ENCODE data around the gene STING1. TPM values are rescaled to one million over a fixed set of nuclear protein-coding genes. Genes with fewer than 3 reads are reported as not detected.
A peak's percentile ranks its signal among the peaks of the same experiment; 100 is the strongest.
"Not testable (repeated sequence)": the region's sequence is repeated elsewhere in the genome, so short reads cannot be mapped to it uniquely, and the experiment has no call there.

The STING1 gene
- total RNA-seq (100 to 1,000 TPM; 124 to 213 (median 130) TPM), polyA plus RNA-seq (100 to 1,000 TPM in 1 of 2 donors, 10 to 100 TPM in 1; 84.6 to 150 TPM), total RNA-seq (136 reads per million, percentile 89 among the genes with 10 or more reads in this experiment)

DNA sequence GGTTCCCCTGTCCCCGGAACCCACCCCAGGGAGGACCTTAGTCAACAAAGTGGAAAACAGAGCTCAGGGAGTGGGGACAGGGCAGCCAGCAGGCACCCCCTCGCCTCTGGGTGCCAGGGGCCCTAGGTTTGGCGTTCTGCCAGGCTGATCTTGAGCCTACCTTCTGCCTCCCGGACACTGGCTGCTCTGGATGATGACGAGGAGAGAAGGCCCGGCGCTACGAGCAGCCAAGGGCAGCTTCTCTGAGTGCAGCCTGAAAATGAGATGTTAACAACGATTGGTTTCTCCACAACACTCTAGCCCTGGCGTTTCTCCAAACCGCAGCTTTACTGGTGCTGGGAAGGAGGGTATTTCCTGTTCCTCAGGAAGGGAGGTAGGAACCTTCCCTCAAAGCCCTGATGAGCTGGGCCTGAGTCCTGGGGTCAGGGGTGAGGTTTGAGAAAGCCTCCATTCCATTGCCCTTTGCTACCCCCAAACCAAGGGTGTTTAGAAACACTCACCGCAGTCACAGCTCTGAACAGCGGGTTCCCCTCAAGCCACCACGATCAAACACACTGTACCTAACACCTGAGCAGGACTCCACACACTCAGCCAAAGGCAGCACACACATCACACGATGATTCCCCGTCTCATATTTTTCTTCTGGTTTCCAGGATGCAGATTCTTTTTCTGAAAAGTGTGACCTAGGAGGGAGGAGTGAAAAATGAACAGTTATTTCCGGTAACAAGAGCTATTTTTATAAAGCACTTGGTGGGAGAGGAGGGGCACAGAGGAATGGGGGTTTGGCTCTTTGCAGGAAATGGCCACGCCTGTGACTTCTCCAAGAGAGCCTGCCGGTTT, at the start of gene STING1:
STING1 (minus strand) TSS at position 709 of the 840 bp plus-strand sequence. CDS start 1,054 bp downstream, outside the sequence.
- H3K36me3 Mint-ChIP-seq = peaks cover 0 to 25% (median 15%) of the 10 kb centered on the region in 5 donors
- Histone ChIP-seq H3K36me3 (ENCODE audit: control insufficient read depth in 2 of 3, insufficient read depth in 3 of 3, low read length in 3 of 3) (peaks cover 4 to 27% (median 13%) of the 10 kb centered on the region in 3 experiments), H3K27me3 (ENCODE audit: control insufficient read depth in 2 of 2, insufficient read depth in 2 of 2, low read length in 2 of 2) (no peaks in the 10 kb centered on the region), H3K4me3 (ENCODE audit: low read length) (peak within 1 kb of the TSS; percentile 87), H3K4me1 (ENCODE audit: control insufficient read depth in 2 of 2, insufficient read depth in 2 of 2, low read length in 2 of 2) (peaks cover 21 to 29% of the 10 kb centered on the region in 2 donors), H3K9me3 (ENCODE audit: control insufficient read depth in 2 of 3, low read length in 3 of 3) (no peaks in the 10 kb centered on the region), H3K27ac (ENCODE audit: low read depth, low read length) (peak within 1 kb of the TSS; percentile 80)
- H3K27ac Mint-ChIP-seq = peak within 1 kb of the TSS; percentile 94 to 99 (median 96)
- no peaks in the 10 kb centered on the region for H3K9me3 Mint-ChIP-seq
- peak within 1 kb of the TSS; percentile 86 to 99 (median 94) for H3K4me3 Mint-ChIP-seq
- POLR2A ChIA-PET = interaction anchor here (0.6 to 7.2 kb wide), 23 partner anchors 11 to 939 kb away, joined by 3 to 83 read pairs (median 7); partner anchors contain the start of genes DNAJC18, ETF1, PAIP2 and SMIM33
- intact Hi-C loops (cut with micrococcal nuclease) = loop anchor here (1.0 to 2.0 kb wide), 9 partner anchors 8 to 939 kb away; partner anchors contain the start of genes DNAJC18 (in 2 of the 2), ETF1 (in 1 of the 2) and UBE2D2 (in 1 of the 2)
- ATAC-seq = peak; percentile 86
- peak; percentile 29 to 83 (median 71) for DNase-seq
- H3K4me1 Mint-ChIP-seq = peaks cover 26 to 45% (median 39%) of the 10 kb centered on the region in 7 donors
- CTCF ChIA-PET = interaction anchor here (0.5 to 4.0 kb wide), 20 partner anchors 9 to 1787 kb away, joined by 3 to 26 read pairs (median 4); partner anchors contain the start of genes DNAJC18 and SMIM33
- no peaks in the 10 kb centered on the region for H3K27me3 Mint-ChIP-seq

DNA sequence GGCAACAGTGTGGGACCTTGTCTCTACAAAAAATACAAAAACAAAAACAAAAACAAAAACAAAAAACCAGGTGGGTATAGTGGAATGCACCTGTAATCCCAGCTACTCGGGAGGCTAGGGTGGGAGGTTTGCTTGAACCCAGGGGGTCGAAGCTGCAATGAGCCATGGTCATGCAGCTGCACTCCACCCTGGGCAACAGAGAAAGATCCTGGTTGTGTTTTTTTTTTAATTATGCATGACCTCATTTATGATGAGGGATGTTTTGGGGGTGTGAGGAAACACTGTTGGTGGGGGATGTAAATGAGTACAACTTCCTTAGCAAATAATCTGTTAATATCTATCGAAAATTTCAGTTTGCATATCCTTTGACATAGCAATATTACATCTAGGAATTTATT, 49.2 kb upstream of the STING1 start:
- Histone ChIP-seq H3K4me3 (ENCODE audit: low read length) (no peak overlapping the region), H3K36me3 (ENCODE audit: control insufficient read depth in 2 of 3, insufficient read depth in 3 of 3, low read length in 3 of 3) (no peaks in the 10 kb centered on the region), H3K27me3 (ENCODE audit: control insufficient read depth in 2 of 2, insufficient read depth in 2 of 2, low read length in 2 of 2) (no peaks in the 10 kb centered on the region), H3K4me1 (ENCODE audit: control insufficient read depth in 2 of 2, insufficient read depth in 2 of 2, low read length in 2 of 2) (no peaks in the 10 kb centered on the region), H3K27ac (ENCODE audit: low read depth, low read length) (no peak overlapping the region), H3K9me3 (ENCODE audit: control insufficient read depth in 2 of 3, low read length in 3 of 3) (no peaks in the 10 kb centered on the region)
- intact Hi-C loops (cut with micrococcal nuclease) = no loop called here
- Mint-ChIP-seq H3K36me3 (peaks cover 0 to 3% (median 0%) of the 10 kb centered on the region in 5 donors), H3K27ac (no peak overlapping the region), H3K4me3 (no peak overlapping the region), H3K27me3 (no peaks in the 10 kb centered on the region), H3K4me1 (no peaks in the 10 kb centered on the region), H3K9me3 (peaks cover 0 to 12% (median 2%) of the 10 kb centered on the region in 11 donors)
- ChIA-PET POLR2A (no interaction called here), CTCF (interaction anchor here (0.7 kb wide), 2 partner anchors 9 to 111 kb away, joined by 3 read pairs; no protein-coding TSS in a partner anchor)
- ATAC-seq (no peak), DNase-seq (no peak)

DNA sequence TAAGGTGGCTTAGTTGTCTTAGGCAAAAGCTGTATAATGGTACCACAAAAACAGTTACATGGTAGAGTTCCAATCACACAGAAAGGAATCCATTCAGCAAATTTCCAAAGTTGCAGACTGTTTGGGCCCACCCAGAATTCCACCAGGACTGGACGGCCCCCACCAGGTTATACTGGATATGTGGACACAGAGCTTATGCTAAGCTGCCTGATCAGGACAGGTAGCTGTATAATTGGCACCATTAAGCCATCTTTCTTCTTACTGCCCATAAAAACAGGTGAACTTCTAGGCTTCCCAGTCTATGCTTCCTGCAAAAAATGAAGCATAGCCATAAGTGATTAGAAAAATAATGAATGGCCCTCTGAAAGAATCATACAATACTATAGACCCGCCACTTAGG, 47.5 kb upstream of the STING1 start:
- not testable (repeated sequence) for H3K27me3 Mint-ChIP-seq

DNA sequence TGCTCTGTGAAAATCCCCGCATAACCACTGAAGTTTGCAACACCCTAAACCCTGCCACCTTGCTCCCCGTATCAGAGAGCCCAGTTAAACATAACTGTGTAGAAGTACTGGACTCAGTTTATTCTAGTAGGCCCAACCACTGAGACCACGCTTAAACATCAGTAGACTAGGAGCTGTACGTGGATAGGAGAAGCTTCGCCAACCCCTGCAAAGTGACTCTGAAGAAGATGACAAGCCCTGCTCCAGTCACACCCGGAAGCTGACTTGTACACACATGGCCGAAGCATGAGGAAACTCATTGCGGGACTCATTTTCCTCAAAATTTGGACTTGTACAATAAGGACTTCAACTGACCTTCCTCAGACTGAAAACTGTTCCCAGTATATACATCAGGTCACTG, 46.1 kb upstream of the STING1 start:
- H3K27me3 Mint-ChIP-seq; H3K4me1 ChIP-seq (ENCODE audit: control insufficient read depth in 2 of 2, insufficient read depth in 2 of 2, low read length in 2 of 2); CTCF ChIA-PET; H3K27ac ChIP-seq (ENCODE audit: low read depth, low read length); H3K4me3 ChIP-seq (ENCODE audit: low read length); ATAC-seq; H3K27me3 ChIP-seq (ENCODE audit: control insufficient read depth in 2 of 2, insufficient read depth in 2 of 2, low read length in 2 of 2); H3K9me3 ChIP-seq (ENCODE audit: control insufficient read depth in 2 of 3, low read length in 3 of 3); H3K36me3 ChIP-seq (ENCODE audit: control insufficient read depth in 2 of 3, insufficient read depth in 3 of 3, low read length in 3 of 3); H3K4me1 Mint-ChIP-seq; H3K36me3 Mint-ChIP-seq; H3K4me3 Mint-ChIP-seq; intact Hi-C loops (cut with micrococcal nuclease); DNase-seq; H3K27ac Mint-ChIP-seq: not testable (repeated sequence)
- peaks cover 0 to 12% (median 2%) of the 10 kb centered on the region in 11 donors for H3K9me3 Mint-ChIP-seq
- POLR2A ChIA-PET = interaction anchor here (1.0 kb wide), 1 partner anchor 32 kb away, joined by 3 read pairs; the partner anchor contains the start of gene UBE2D2

More for the DNA sequence above, 47.5 kb upstream of the STING1 start:
- H3K27ac ChIP-seq (ENCODE audit: low read depth, low read length); H3K4me3 Mint-ChIP-seq; H3K4me1 Mint-ChIP-seq; H3K4me1 ChIP-seq (ENCODE audit: control insufficient read depth in 2 of 2, insufficient read depth in 2 of 2, low read length in 2 of 2); H3K27me3 ChIP-seq (ENCODE audit: control insufficient read depth in 2 of 2, insufficient read depth in 2 of 2, low read length in 2 of 2); H3K9me3 ChIP-seq (ENCODE audit: control insufficient read depth in 2 of 3, low read length in 3 of 3); H3K36me3 ChIP-seq (ENCODE audit: control insufficient read depth in 2 of 3, insufficient read depth in 3 of 3, low read length in 3 of 3); DNase-seq; POLR2A ChIA-PET; H3K36me3 Mint-ChIP-seq; H3K27ac Mint-ChIP-seq; ATAC-seq; intact Hi-C loops (cut with micrococcal nuclease); H3K4me3 ChIP-seq (ENCODE audit: low read length); CTCF ChIA-PET: not testable (repeated sequence)
- H3K9me3 Mint-ChIP-seq = peaks cover 0 to 12% (median 2%) of the 10 kb centered on the region in 11 donors

DNA sequence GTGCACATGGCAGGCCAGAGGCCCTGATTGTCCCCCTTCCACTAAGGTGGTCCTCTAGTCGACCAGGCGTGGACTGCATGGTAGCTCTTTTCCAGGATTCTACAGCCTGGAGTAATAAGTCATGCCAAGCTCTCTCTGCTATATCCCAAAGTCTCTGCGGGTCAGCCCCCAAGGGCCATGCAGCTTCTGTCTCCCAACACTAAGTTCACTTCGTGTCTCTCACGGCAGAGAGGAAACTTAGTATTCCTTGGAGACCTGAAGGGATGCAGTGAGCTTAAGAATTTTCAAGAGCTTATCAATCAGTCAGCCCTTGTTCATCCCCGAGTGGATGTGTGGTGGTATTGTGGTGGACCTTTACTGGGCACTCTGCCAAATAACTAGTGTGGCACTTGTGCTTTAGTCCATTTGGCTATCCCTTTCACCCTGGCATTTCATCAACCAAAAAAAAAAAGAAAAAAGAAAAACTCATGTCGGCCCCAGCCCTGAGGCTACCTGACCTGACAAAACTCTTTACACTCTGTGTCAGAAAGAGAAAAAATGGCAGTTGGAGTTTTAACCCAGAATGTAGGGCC, 45.4 kb upstream of the STING1 start:
- H3K36me3 ChIP-seq (ENCODE audit: control insufficient read depth in 2 of 3, insufficient read depth in 3 of 3, low read length in 3 of 3); H3K4me3 Mint-ChIP-seq; ATAC-seq; H3K27me3 ChIP-seq (ENCODE audit: control insufficient read depth in 2 of 2, insufficient read depth in 2 of 2, low read length in 2 of 2); POLR2A ChIA-PET; H3K36me3 Mint-ChIP-seq; H3K27me3 Mint-ChIP-seq; H3K27ac Mint-ChIP-seq; DNase-seq; H3K27ac ChIP-seq (ENCODE audit: low read depth, low read length); H3K9me3 ChIP-seq (ENCODE audit: control insufficient read depth in 2 of 3, low read length in 3 of 3); H3K4me1 ChIP-seq (ENCODE audit: control insufficient read depth in 2 of 2, insufficient read depth in 2 of 2, low read length in 2 of 2); H3K4me1 Mint-ChIP-seq; CTCF ChIA-PET; H3K4me3 ChIP-seq (ENCODE audit: low read length); intact Hi-C loops (cut with micrococcal nuclease): not testable (repeated sequence)
- H3K9me3 Mint-ChIP-seq = peaks cover 0 to 12% (median 2%) of the 10 kb centered on the region in 11 donors

DNA sequence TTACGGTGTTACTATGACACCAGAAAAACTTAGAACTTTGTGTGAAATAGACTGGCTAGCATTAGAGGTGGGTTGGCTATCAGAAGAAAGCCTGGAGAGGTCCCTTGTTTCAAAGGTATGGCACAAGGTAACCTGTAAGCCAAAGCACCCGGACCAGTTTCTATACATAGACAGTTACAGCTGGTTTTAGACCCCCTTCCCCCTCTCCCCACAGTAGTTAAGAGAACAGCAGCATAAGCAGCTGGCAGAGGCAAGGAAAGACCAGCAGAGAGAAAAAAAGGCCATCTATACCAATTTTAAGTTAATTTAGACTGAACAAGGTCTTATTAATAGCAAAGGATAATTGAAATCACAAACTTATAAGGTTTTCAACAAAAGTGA, 44.5 kb upstream of the STING1 start:
- H3K4me3 Mint-ChIP-seq; H3K27ac Mint-ChIP-seq; H3K36me3 Mint-ChIP-seq; H3K4me1 ChIP-seq (ENCODE audit: control insufficient read depth in 2 of 2, insufficient read depth in 2 of 2, low read length in 2 of 2); POLR2A ChIA-PET; ATAC-seq; H3K27ac ChIP-seq (ENCODE audit: low read depth, low read length); H3K27me3 ChIP-seq (ENCODE audit: control insufficient read depth in 2 of 2, insufficient read depth in 2 of 2, low read length in 2 of 2); DNase-seq; H3K27me3 Mint-ChIP-seq; H3K36me3 ChIP-seq (ENCODE audit: control insufficient read depth in 2 of 3, insufficient read depth in 3 of 3, low read length in 3 of 3); H3K4me3 ChIP-seq (ENCODE audit: low read length); H3K9me3 ChIP-seq (ENCODE audit: control insufficient read depth in 2 of 3, low read length in 3 of 3); intact Hi-C loops (cut with micrococcal nuclease); CTCF ChIA-PET; H3K4me1 Mint-ChIP-seq: not testable (repeated sequence)
- H3K9me3 Mint-ChIP-seq = peaks cover 0 to 12% (median 2%) of the 10 kb centered on the region in 11 donors

Data from naive thymus-derived CD4-positive, alpha-beta T cell (primary cell).